Measurements from ENCODE around the gene ENO3. TPM values are rescaled to one million over a fixed set of nuclear protein-coding genes. Genes with fewer than 3 reads are reported as not detected.

Gene ENO3
- total RNA-seq, 3 donors from 2014 or later: 8.6 to 12.4 (median 10.1) TPM

GRCh38 chr17:4969551-4970173 is 18.7 kb downstream of the ENO3 start:
- Histone ChIP-seq H3K9me3 (no peaks in the 10 kb centered on the region), H3K4me3 (no peak overlapping the region), H3K4me1 (ENCODE audit: low read depth) (peaks cover 8% of the 10 kb centered on the region), H3K36me3 (ENCODE audit: low read depth) (peaks cover 8% of the 10 kb centered on the region)
- DNase-seq: no peak
- TF ChIP-seq CTCF (IDR thresholded peaks at IDR 0.05): no peak
- intact Hi-C loops (cut with DNase I, micrococcal nuclease): no loop called here
- no peak for ATAC-seq

- Histone ChIP-seq H3K36me3 (ENCODE audit: low read depth) (peaks cover 8% of the 10 kb centered on the region), H3K9me3 (no peaks in the 10 kb centered on the region), H3K4me1 (ENCODE audit: low read depth) (peaks cover 8% of the 10 kb centered on the region), H3K4me3 (no peak overlapping the region)
- TF ChIP-seq CTCF (IDR thresholded peaks at IDR 0.05): no peak
- intact Hi-C loops (cut with DNase I, micrococcal nuclease): no loop called here
- no peak for ATAC-seq
- no peak for DNase-seq
Measured at GRCh38 chr17:4970273-4970672, 19.4 kb downstream of the ENO3 start.

- H3K4me3 ChIP-seq: no peak overlapping the region
- ATAC-seq (no peak), DNase-seq (no peak)
- TF ChIP-seq CTCF (IDR thresholded peaks at IDR 0.05): no peak
- H3K36me3 ChIP-seq (ENCODE audit: low read depth): peaks cover 8% of the 10 kb centered on the region
- intact Hi-C loops (cut with DNase I, micrococcal nuclease): no loop called here
- H3K4me1 ChIP-seq (ENCODE audit: low read depth): no peaks in the 10 kb centered on the region
- no peaks in the 10 kb centered on the region for H3K9me3 ChIP-seq
Measured at GRCh38 chr17:4971826-4972225, 20.9 kb downstream of the ENO3 start.

GRCh38 chr17:4972322-4972721 is 21.4 kb downstream of the ENO3 start:
- Histone ChIP-seq H3K9me3 (no peaks in the 10 kb centered on the region), H3K4me3 (no peak overlapping the region), H3K4me1 (ENCODE audit: low read depth) (no peaks in the 10 kb centered on the region), H3K36me3 (ENCODE audit: low read depth) (peaks cover 5% of the 10 kb centered on the region)
- ATAC-seq (no peak), DNase-seq (no peak)
- intact Hi-C loops (cut with DNase I, micrococcal nuclease): no loop called here
- no peak for TF ChIP-seq CTCF (IDR thresholded peaks at IDR 0.05)

GRCh38 chr17:4972752-4973151 is 21.8 kb downstream of the ENO3 start:
- no peak for TF ChIP-seq CTCF (IDR thresholded peaks at IDR 0.05)
- intact Hi-C loops (cut with DNase I, micrococcal nuclease): no loop called here
- DNase-seq (no peak), ATAC-seq (no peak)
- H3K9me3 ChIP-seq: no peaks in the 10 kb centered on the region
- no peak overlapping the region for H3K4me3 ChIP-seq
- H3K4me1 ChIP-seq (ENCODE audit: low read depth): no peaks in the 10 kb centered on the region
- peaks cover 3% of the 10 kb centered on the region for H3K36me3 ChIP-seq (ENCODE audit: low read depth)
